ENCODE data around the gene SLX4.

Gene SLX4

DNA sequence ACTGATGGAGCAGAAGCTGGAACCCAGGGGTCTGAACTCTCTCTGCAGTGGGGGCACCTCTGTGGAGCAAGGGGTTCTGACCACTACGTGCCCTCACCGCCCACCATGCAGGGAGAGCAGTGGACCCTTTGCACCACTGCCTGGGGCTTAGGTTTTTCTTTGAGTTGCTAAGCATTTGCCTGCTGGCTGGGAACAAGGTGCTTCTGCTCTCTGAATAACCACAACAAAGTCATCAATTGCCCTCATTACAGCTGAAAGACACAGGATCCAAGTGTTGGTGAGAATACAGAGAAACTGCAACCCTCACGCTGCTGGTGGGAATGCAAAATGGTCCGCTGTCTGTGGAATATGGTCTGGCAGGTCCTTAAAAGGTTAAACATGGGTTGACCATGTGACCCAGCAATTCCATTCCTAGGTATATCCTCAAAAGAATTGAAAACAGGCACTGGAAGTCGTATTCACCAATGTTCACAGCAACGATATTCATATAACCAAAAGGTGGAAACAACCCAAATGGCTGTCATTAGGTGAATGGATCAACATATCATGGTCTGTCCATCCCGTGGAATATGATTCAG lies 57.0 kb downstream of the SLX4 start:
- Histone ChIP-seq H3K36me3 (ENCODE audit: control insufficient read depth, insufficient read depth, low read length, severe bottlenecking) (no peaks in the 10 kb centered on the region), H3K9me3 (ENCODE audit: control insufficient read depth, low read length) (no peaks in the 10 kb centered on the region), H3K4me1 (ENCODE audit: control insufficient read depth, insufficient read depth, low read length) (no peaks in the 10 kb centered on the region), H3K27me3 (replicated peaks; ENCODE audit: control insufficient read depth, insufficient read depth, low read length) (peaks cover 28% of the 10 kb centered on the region), H3K4me3 (ENCODE audit: low read length) (no peak overlapping the region), H3K9ac (ENCODE audit: low read length) (no peak overlapping the region)
- no peak for DNase-seq (ENCODE audit: low read depth)

- no peak overlapping the region for H3K9ac ChIP-seq (ENCODE audit: low read length)
- no peaks in the 10 kb centered on the region for H3K9me3 ChIP-seq (ENCODE audit: control insufficient read depth, low read length)
- no peaks in the 10 kb centered on the region for H3K4me1 ChIP-seq (ENCODE audit: control insufficient read depth, insufficient read depth, low read length)
- H3K27me3 ChIP-seq (replicated peaks; ENCODE audit: control insufficient read depth, insufficient read depth, low read length), result peaks cover 28% of the 10 kb centered on the region
- H3K4me3 ChIP-seq (ENCODE audit: low read length), result no peak overlapping the region
- H3K36me3 ChIP-seq (ENCODE audit: control insufficient read depth, insufficient read depth, low read length, severe bottlenecking), result no peaks in the 10 kb centered on the region
- DNase-seq (ENCODE audit: low read depth), result no peak
Observed at GRCh38 chr16:3553138-3553923, 58.1 kb downstream of the SLX4 start.

DNA sequence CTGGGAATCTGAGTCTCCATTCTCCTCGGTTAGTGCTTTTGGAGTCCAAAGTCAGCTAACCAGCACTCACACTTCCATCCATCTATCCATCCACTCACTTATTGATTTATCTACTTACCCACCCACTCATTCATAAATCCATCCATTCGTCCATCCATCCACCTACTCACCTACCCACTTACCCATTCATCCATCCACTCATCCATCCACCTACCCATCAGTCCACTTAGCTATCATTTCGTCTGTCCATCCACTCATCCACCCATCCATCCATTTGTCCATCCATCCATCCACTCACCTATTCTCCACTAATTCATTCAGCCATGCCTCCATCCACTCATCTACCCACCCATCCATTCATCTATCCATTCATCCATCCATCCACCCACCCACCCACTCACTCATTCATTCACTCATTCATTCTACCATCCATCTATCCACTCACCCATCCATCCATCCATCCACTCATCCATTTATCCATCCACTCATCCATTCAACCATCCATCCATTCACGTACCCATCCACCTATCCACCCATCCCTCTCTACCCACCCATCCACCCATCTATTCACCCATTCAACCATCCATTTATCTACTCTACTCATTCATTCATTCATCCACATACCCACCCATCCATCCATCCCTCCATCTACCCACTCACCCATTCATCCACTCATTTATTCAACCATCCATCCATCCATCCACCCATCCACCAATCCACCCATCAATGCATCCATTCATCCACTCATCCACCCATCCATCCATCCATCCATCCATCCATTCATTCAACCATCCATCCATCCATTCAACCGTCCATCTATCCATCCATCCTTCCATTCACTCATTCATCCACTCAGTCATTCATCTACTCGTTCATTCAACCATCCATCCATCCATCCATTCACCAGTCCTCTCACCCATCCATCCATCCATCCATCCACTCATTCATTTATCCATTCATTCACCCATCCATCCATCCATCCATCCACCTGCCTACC lies 60.3 kb downstream of the SLX4 start:
- DNase-seq (ENCODE audit: low read depth), result no peak
- Histone ChIP-seq H3K9ac (ENCODE audit: low read length) (no peak overlapping the region), H3K4me3 (ENCODE audit: low read length) (no peak overlapping the region), H3K9me3 (ENCODE audit: control insufficient read depth, low read length) (no peaks in the 10 kb centered on the region), H3K27me3 (replicated peaks; ENCODE audit: control insufficient read depth, insufficient read depth, low read length) (peaks cover 25% of the 10 kb centered on the region), H3K36me3 (ENCODE audit: control insufficient read depth, insufficient read depth, low read length, severe bottlenecking) (no peaks in the 10 kb centered on the region), H3K4me1 (ENCODE audit: control insufficient read depth, insufficient read depth, low read length) (no peaks in the 10 kb centered on the region)

DNA sequence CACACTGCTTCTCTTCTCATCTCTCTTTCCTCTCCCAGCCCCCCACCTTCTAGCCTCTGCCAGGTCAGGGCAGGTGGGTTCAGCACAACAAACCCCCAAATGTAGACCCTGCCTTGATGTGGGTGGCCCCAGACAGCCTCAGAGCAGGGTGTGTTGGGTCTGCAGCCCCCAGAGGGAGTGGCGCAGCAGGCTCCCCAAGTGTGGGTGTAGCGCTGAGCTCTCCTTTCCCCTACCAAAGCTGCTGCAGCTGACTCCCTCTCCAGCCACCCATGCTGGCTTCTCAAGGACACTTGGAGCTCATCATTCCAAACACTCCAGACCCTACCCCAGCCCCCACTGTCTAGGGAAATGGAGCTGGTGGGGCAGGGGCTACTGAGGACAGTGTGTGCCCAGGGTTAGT lies 61.5 kb downstream of the SLX4 start:
- no peak for DNase-seq (ENCODE audit: low read depth)
- Histone ChIP-seq H3K27me3 (replicated peaks; ENCODE audit: control insufficient read depth, insufficient read depth, low read length) (peaks cover 25% of the 10 kb centered on the region), H3K9me3 (ENCODE audit: control insufficient read depth, low read length) (no peaks in the 10 kb centered on the region), H3K36me3 (ENCODE audit: control insufficient read depth, insufficient read depth, low read length, severe bottlenecking) (no peaks in the 10 kb centered on the region), H3K4me1 (ENCODE audit: control insufficient read depth, insufficient read depth, low read length) (no peaks in the 10 kb centered on the region), H3K4me3 (ENCODE audit: low read length) (no peak overlapping the region), H3K9ac (ENCODE audit: low read length) (no peak overlapping the region)

- Histone ChIP-seq H3K9ac (ENCODE audit: low read length) (no peak overlapping the region), H3K27me3 (replicated peaks; ENCODE audit: control insufficient read depth, insufficient read depth, low read length) (peaks cover 22% of the 10 kb centered on the region), H3K4me3 (ENCODE audit: low read length) (no peak overlapping the region), H3K4me1 (ENCODE audit: control insufficient read depth, insufficient read depth, low read length) (no peaks in the 10 kb centered on the region), H3K36me3 (ENCODE audit: control insufficient read depth, insufficient read depth, low read length, severe bottlenecking) (no peaks in the 10 kb centered on the region), H3K9me3 (ENCODE audit: control insufficient read depth, low read length) (no peaks in the 10 kb centered on the region)
- no peak for DNase-seq (ENCODE audit: low read depth)
Observed at GRCh38 chr16:3548859-3549258, 62.5 kb downstream of the SLX4 start.

- Histone ChIP-seq H3K9ac (ENCODE audit: low read length) (no peak overlapping the region), H3K4me1 (ENCODE audit: control insufficient read depth, insufficient read depth, low read length) (no peaks in the 10 kb centered on the region), H3K27me3 (replicated peaks; ENCODE audit: control insufficient read depth, insufficient read depth, low read length) (peaks cover 22% of the 10 kb centered on the region), H3K36me3 (ENCODE audit: control insufficient read depth, insufficient read depth, low read length, severe bottlenecking) (no peaks in the 10 kb centered on the region), H3K4me3 (ENCODE audit: low read length) (no peak overlapping the region), H3K9me3 (ENCODE audit: control insufficient read depth, low read length) (no peaks in the 10 kb centered on the region)
- DNase-seq (ENCODE audit: low read depth), result no peak
Observed at GRCh38 chr16:3548445-3548844, 63.0 kb downstream of the SLX4 start.

DNA sequence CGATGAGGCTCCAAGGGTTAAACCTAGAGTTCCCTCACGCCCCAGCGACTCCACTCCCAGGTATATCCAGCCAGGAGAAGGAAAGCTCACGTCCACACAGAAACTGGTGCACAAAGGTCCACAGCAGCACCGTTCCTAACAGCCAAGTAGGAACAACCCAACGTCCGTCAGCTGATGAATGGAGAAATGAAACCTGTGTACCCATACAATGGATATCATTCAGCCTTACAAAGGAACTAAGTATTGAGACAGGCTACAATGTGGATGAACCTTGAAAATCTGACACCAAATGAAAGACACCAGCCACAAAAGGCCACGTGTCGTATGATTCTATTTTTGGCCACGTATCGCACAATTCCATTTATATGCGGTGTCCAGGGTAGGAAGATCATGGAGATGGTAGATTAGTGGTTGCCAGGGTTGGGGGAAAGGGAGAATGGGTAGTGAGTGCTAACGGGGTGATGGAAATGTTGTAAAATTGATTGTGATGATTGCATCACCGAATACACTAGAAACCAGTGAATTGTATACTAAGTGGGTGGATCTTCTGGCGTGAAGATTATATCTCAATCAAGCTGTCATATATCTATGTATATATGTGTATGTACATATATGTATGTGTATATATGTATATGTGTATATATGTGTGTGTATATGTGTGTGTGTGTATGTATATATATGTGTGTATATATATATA lies 64.3 kb downstream of the SLX4 start:
- no peaks in the 10 kb centered on the region for H3K36me3 ChIP-seq (ENCODE audit: control insufficient read depth, insufficient read depth, low read length, severe bottlenecking)
- H3K27me3 ChIP-seq (replicated peaks; ENCODE audit: control insufficient read depth, insufficient read depth, low read length), result peaks cover 17% of the 10 kb centered on the region
- H3K4me3 ChIP-seq (ENCODE audit: low read length), result no peak overlapping the region
- H3K9ac ChIP-seq (ENCODE audit: low read length), result no peak overlapping the region
- H3K9me3 ChIP-seq (ENCODE audit: control insufficient read depth, low read length), result no peaks in the 10 kb centered on the region
- DNase-seq (ENCODE audit: low read depth), result no peak
- H3K4me1 ChIP-seq (ENCODE audit: control insufficient read depth, insufficient read depth, low read length), result peaks cover 11% of the 10 kb centered on the region

DNA sequence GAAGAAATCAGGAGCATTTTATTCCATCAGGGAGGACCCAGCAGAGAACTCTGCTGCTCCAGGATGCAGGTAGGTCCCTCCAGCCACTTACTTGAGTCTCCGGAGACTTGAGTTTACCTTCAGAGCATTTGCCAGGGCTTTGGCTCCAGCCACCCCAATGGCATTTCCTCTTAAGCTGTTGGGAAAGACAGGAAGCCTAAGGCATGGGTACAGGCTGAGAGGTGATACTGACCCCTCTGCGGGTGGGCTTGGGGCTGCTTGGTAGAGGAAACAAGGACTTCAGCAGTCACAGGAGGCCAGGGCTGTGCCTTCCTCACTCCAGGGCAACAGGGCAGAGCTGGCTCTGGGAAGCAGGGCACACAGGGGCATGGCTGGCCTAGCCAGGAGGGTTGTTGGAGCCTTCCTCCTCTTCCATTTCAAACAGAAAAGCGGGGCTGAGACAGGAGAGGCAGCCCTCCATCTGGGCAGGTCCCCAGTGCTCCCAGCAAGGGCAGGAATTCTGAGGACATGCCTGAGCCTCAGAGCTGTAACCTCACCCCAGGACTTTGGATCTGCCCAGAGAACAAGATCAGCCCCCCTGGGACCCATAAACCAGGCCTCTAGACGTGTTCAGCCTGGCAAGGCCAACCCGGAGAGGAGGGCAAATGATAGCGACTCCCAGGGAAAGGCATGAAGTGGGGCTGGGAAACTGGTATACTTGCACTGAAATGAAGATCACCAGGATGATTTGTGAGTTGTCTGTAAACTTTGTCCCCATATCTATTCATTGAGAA lies 68.6 kb downstream of the SLX4 start:
- Histone ChIP-seq H3K4me3 (ENCODE audit: low read length) (no peak overlapping the region), H3K4me1 (ENCODE audit: control insufficient read depth, insufficient read depth, low read length) (peaks cover 11% of the 10 kb centered on the region), H3K27me3 (replicated peaks; ENCODE audit: control insufficient read depth, insufficient read depth, low read length) (no peaks in the 10 kb centered on the region), H3K9me3 (ENCODE audit: control insufficient read depth, low read length) (no peaks in the 10 kb centered on the region), H3K9ac (ENCODE audit: low read length) (no peak overlapping the region), H3K36me3 (ENCODE audit: control insufficient read depth, insufficient read depth, low read length, severe bottlenecking) (peaks cover 22% of the 10 kb centered on the region)
- DNase-seq (ENCODE audit: low read depth), result no peak

GRCh38 chr16:3541527-3542155 lies 69.8 kb downstream of the SLX4 start:
- Histone ChIP-seq H3K4me1 (ENCODE audit: control insufficient read depth, insufficient read depth, low read length) (peaks cover 18% of the 10 kb centered on the region), H3K4me3 (ENCODE audit: low read length) (no peak overlapping the region), H3K27me3 (replicated peaks; ENCODE audit: control insufficient read depth, insufficient read depth, low read length) (no peaks in the 10 kb centered on the region), H3K9ac (ENCODE audit: low read length) (no peak overlapping the region), H3K36me3 (ENCODE audit: control insufficient read depth, insufficient read depth, low read length, severe bottlenecking) (peaks cover 22% of the 10 kb centered on the region), H3K9me3 (ENCODE audit: control insufficient read depth, low read length) (no peaks in the 10 kb centered on the region)
- no peak for DNase-seq (ENCODE audit: low read depth)

DNA sequence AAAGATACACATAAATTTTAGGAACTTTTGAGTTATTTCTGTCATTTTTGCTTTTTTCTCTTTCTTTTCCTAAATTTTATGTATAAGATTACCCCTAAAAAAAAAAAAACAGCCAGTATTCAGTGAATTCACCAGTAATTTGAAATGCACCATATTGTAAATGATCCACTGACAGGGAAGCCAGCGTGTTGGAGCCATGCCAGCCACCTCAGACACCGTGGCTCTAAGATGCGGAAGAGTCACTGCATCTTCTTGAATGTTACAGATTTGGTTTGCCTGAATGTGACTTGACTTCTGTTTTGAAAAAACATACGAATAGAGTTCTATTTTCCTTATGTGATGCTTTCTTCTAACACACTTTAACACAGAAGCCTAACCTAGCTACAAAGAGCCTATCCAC lies 73.2 kb downstream of the SLX4 start:
- no peak overlapping the region for H3K9ac ChIP-seq (ENCODE audit: low read length)
- no peaks in the 10 kb centered on the region for H3K27me3 ChIP-seq (replicated peaks; ENCODE audit: control insufficient read depth, insufficient read depth, low read length)
- no peak overlapping the region for H3K4me3 ChIP-seq (ENCODE audit: low read length)
- peaks cover 24% of the 10 kb centered on the region for H3K4me1 ChIP-seq (ENCODE audit: control insufficient read depth, insufficient read depth, low read length)
- DNase-seq (ENCODE audit: low read depth), result no peak
- H3K36me3 ChIP-seq (ENCODE audit: control insufficient read depth, insufficient read depth, low read length, severe bottlenecking), result peaks cover 41% of the 10 kb centered on the region
- no peaks in the 10 kb centered on the region for H3K9me3 ChIP-seq (ENCODE audit: control insufficient read depth, low read length)
